Activated gamma-delta T cell treated with anti-CD3 and anti-CD28 coated beads, Interleukin-2, amount 50 U/mL, for 16 hours (primary cell): Measurements from ENCODE around the gene TXNL4A.
A peak's percentile ranks its signal among the peaks of the same experiment; 100 is the strongest.
"Not testable (repeated sequence)": the region's sequence is repeated elsewhere in the genome, so short reads cannot be mapped to it uniquely, and the experiment has no call there.

Experiments
- DNase-seq: peaks from one replicate; pipeline ENCODE4 v3.0.0-alpha.2; 2020; ENCODE audit warnings: low read depth

The TXNL4A gene

GRCh38 chr18:79963658-79964329 is 24.6 kb downstream of the TXNL4A start:
- DNase-seq, result no peak

DNA sequence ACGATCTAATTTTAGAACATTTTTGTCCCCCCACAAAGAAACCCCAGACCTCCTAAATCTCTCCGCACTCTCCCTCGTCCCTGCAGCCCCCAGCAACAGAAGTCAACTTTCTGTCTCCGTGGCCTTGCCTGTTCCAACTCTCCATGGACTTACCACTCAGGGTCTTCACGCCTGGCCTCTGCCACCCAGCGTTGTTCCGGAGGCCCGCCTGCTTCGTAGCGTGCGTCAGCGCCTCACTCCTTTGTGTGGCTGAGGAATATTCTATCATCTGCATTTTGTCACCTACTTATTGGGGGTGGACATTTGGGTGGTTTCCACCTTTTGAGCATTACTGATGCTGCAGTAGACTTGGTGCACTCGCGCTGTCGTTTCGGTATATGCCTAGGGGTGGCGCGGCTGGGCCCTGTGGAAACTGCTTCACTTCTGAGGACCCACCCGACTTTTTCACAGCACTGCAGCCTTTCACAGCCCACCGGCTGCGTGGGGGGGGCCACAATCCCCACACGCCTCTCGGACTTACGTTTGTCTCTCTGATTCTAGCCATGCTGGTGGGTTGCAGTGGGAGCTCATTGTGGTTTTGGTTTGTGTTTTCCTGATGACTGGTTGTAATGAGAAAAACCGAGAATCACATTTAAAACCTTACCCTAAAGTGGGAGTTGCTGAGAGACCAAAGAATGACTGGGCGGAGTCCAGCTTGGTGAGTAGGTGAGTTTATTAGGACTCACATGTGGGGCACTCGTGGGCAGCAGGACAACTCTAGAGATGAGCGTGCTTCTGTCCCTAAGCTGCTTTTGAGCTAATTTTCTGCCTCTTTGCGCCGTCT is 25.3 kb downstream of the TXNL4A start:
- no peak for DNase-seq

DNA sequence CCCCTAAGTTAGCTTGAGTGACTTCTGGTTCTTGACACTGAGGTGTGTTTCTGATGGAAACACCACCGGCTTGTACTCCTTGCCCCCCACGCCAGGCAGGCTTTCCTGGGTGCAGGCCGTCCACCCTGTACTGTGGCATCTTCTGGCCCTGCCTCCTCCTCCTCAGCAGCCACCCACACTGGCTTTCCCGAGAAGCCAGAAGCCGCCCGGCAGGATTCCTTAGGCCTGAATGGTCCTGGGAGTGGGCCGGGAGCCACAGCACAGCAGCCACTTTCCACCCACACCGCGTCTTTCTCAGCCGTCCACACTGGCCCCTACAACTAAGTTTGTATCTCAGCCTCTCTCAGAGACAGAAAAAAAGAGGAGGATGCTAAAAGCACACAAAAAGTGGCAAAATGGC is 26.1 kb downstream of the TXNL4A start:
- DNase-seq, result no peak

- DNase-seq, result no peak
Measured at GRCh38 chr18:79961527-79962291, 26.7 kb downstream of the TXNL4A start.

DNA sequence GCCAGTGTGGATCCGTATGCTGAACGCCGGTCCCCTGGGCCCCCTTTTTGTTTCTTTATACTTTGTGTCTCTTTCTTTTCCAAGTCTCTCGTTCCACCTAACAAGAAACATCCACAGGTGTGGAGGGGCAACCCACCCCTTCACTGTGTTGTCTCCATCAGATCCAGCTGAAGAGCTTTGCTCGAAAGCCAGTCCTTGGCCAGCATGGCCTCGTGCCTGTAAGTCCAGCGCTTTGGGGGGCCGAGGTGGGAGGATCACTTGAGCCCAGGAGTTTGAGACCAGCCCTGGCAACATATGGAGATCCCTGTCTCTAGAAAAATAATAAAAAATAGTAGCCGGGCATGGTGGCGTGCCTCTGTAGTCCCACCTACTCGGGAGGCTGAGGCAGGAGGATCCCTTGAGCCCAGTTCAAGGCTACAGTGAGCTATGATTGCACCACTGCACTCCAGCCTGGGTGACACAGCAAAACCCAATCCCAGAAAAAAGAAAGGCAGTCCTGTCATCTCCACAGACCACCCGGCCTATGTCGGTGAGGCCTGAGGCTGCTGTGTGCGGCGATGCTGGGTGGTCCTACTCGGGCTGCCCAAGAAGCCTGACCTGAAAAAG is 27.3 kb downstream of the TXNL4A start:
- no peak for DNase-seq

GRCh38 chr18:79960161-79960801 is 28.1 kb downstream of the TXNL4A start:
- DNase-seq, result not testable (repeated sequence)

GRCh38 chr18:79958981-79959380 is 29.4 kb downstream of the TXNL4A start:
- DNase-seq, result no peak

DNA sequence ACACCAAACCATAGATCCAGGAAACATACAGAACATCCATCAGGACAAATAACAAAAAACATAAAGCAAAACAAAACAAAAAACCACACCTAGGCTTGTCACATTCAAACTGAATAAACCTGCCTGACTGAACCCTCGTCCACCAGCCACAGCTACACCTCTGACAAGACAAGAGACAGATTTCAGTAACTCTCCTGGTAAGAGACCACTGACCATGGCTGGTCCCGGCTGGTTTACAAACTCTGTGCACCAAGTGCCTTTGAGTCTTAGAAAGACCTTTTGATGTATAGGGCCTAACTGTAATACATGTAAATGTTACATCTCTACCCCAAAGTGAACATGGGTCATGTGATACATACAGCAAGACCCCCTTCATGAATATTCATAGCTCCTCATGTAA is 32.1 kb downstream of the TXNL4A start:
- no peak for DNase-seq

GRCh38 chr18:79955302-79956075 is 32.9 kb downstream of the TXNL4A start:
- DNase-seq, result no peak

GRCh38 chr18:79954791-79955190 is 33.6 kb downstream of the TXNL4A start:
- no peak for DNase-seq

- DNase-seq, result no peak
Measured at GRCh38 chr18:79953971-79954651, 34.3 kb downstream of the TXNL4A start.

- no peak for DNase-seq
Measured at GRCh38 chr18:79952996-79953559, 35.3 kb downstream of the TXNL4A start.

DNA sequence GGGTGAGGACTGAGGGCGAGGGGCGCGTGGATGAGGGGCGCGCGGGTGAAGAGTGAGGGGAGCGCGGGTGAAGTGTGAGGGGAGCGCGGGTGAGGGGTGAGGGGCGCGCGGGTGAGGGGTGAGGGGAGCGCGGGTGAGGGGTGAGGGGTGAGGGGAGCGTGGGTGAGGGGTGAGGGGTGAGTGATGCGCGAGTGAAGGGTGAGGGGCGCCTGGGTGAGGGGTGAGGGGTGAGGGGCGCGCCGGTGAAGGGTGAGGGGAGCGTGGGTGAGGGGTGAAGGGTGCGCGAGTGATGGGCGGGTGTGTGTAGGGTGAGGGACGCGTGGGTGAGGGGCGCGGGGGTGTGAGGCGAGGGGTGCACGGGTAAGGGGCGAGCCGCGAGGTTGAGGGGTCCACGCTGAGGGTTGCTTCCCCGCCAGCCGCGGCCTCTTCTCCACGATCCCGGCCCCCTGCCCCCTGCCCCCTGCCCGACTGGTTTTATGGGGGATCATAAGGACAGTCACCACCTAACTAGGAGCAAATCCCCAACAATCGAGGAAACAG is 35.8 kb downstream of the TXNL4A start:
- no peak for DNase-seq

GRCh38 chr18:79951545-79952455 is 36.6 kb downstream of the TXNL4A start, which contains the start of gene SLC66A2:
Gene SLC66A2 (minus strand): TSS chr18:79951653. CDS start chr18:79950926, 727 bp downstream.
- peak; percentile 92 for DNase-seq

- DNase-seq, result no peak
Measured at GRCh38 chr18:79950515-79951341, 37.6 kb downstream of the TXNL4A start.

GRCh38 chr18:79949697-79950487 is 38.5 kb downstream of the TXNL4A start:
- DNase-seq, result no peak
